GM18502 (cell line): ENCODE data around the gene TNIP3.

Experiments
- ATAC-seq: cut with Tn5 transposase; IDR thresholded peaks from one replicate; pipeline ENCODE4 v1.9.1; 2021; ENCODE audit warnings: mild to moderate bottlenecking; ENCODE audit not compliant: unreplicated experiment, poor library complexity

TNIP3 gene

DNA sequence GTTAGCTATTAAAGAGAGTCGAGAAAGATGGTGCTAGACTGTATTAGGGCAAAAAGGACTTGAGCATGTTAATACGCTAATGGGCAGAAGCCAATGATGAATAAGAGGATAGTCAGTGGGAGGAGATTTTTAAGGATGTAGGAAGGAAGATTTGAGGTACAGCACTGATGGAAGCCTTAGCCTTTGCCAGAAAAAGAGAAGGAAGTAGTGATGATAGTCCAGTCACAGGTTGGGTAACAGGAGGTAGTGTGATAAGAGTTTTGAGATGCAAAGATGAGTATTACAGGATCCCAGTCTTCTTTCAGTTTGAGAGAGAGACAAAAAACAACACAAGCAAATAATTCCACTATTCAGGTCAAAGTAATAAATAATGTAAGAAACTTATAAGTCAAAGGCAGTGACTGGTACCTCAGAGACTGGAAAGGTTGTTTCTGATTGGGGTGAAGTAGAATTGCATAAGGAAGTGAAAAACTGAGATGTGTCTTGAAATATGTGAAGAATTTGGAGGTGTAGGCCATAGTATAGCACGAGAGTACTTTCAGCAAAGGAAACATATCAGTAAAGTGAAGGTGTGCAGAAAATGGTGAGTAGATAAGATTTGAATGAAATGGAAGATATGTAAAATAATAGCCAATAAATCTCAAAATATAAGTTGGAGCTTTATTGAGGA is 69.7 kb downstream of the TNIP3 start:
- ATAC-seq: no peak

DNA sequence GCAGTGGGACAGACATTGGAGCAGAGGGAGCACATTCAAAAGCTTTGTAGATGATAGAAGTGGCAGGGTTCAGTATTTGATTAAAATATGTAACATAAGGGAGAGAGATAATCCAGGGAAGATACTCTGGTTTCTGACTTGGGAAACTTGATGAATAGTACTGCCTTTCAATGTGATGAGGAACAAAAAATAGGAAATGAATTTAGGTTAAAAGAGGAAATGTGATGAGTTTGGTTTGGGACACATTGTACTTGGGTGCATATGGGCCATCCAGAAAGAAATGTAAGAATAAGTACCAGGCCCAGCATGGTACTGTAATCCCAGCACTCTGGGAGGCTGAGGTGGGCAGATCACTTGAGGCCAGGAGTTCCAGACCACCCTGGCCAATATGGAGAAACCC is 70.9 kb downstream of the TNIP3 start:
- no peak for ATAC-seq

DNA sequence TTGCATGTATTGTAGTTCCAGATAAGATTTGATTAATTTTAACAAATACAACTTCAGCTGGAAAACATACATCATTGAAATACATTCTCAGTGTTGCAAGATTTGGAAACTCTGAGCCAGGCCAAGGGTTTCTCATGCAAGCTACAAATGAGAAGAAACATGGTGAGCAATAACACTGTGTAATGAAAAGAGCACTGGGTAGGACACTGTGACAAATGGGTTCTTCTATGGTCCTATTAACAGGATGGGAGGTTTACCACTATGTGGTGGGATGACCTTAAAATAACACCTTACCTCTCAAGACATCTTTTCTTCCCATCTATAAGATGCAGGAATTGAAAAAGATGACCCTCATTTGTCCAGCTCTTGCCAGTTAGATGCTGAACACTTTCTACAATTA is 72.2 kb downstream of the TNIP3 start:
- no peak for ATAC-seq

DNA sequence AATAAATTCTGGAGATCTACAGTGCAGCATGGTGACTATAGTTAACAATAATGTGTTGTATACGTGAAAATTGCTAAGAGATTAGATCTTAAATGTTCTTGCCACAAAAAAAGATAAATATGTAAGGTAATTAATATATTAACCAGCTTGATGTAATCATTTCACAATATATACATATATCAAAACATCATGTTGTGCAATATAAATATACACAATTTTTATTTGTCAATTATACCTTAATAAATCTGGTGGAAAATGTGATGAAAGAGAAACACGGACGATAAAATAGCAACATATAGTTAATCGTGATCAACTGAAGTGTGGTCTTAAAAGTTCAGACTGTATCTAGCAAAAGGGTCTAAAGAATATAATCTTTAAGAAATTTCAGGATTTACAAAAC is 75.3 kb downstream of the TNIP3 start:
- no peak for ATAC-seq
